Activated T-helper 17 cell treated with anti-CD3 and anti-CD28 coated beads, Interleukin-2, amount 50 U/mL, for 72 hours (primary cell): ENCODE results near the gene EEF1AKMT2. TPM values are rescaled to one million over a fixed set of nuclear protein-coding genes. Genes with fewer than 3 reads are reported as not detected.
A peak's percentile ranks its signal among the peaks of the same experiment; 100 is the strongest.
"Not testable (repeated sequence)": the region's sequence is repeated elsewhere in the genome, so short reads cannot be mapped to it uniquely, and the experiment has no call there.

Experiments used
- ATAC-seq: fragments of 150-1000 bp; cut with Tn5 transposase; replicated peaks from 2 replicates; pipeline ENCODE4 v1.10.0; 2021; ENCODE audit warnings: mild to moderate bottlenecking, moderate library complexity
- H3K27ac Mint-ChIP-seq: one replicate; pipeline ENCODE4 v1.8.0; 2022; ENCODE audit warnings: mixed read lengths
- H3K27me3 Mint-ChIP-seq: one replicate; pipeline ENCODE4 v1.8.0; 2022; ENCODE audit warnings: mixed read lengths
- H3K36me3 Mint-ChIP-seq: one replicate; pipeline ENCODE4 v1.8.0; 2022; ENCODE audit warnings: low read depth, mild to moderate bottlenecking, mixed read lengths
- H3K4me1 Mint-ChIP-seq: one replicate; pipeline ENCODE4 v1.8.0; 2022; ENCODE audit warnings: mixed read lengths
- H3K4me3 Mint-ChIP-seq: one replicate; pipeline ENCODE4 v1.8.0; 2022; ENCODE audit warnings: mild to moderate bottlenecking, mixed read lengths
- H3K9me3 Mint-ChIP-seq: one replicate; pipeline ENCODE4 v1.8.0; 2022; ENCODE audit warnings: mixed read lengths
- total RNA-seq, 2 donors: library from RNA; stranded (reverse); gene quantifications; one replicate each; pipeline ENCODE4 v1.2.3, GENCODE V29; 2022

EEF1AKMT2 gene
- total RNA-seq, 2 donors from 2014 or later, result 7.6 to 10.0 TPM

DNA sequence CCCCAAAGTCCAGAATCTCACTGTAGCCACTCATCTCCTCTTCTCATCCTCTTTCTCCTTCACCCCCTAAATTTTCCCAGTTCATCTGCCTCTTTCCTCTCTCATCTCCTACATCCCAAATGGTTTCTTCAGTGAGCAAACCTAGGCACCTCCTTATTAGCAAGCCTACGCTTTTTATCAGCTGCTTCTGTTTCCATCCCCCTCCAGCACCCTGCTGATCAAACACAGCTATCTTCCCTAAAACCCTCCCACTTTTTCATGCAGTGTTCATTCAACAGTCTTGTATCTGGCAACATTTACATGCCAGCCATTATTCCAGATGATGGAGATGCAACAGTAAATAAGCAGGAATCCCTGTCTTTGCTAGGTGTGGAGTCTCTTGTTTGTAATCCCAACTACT, 6.7 kb upstream of the EEF1AKMT2 start:
- no peak for ATAC-seq
- no peak overlapping the region for H3K27ac Mint-ChIP-seq
- H3K4me3 Mint-ChIP-seq, result no peak overlapping the region
- H3K36me3 Mint-ChIP-seq, result no peaks in the 10 kb centered on the region
- H3K9me3 Mint-ChIP-seq, result no peaks in the 10 kb centered on the region
- H3K27me3 Mint-ChIP-seq, result peaks cover 5% of the 10 kb centered on the region
- H3K4me1 Mint-ChIP-seq, result peaks cover 8% of the 10 kb centered on the region

DNA sequence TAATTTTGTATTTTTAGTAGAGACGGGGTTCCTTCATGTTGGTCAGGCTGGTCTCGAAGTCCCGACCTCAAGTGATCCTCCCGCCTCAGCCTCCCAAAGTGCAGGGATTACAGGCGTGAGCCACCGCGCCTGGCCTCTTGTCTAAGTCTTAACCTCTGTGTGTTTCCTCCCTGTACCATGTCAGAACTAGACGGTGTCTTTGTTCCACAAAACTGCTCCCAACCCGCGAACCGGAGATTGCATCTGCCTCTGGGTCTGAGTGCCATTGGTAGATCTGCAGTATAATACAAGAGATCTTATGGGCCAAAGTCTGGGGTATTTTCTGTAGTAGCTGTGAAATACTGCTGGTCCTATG, 1.3 kb upstream of the EEF1AKMT2 start:
- no peak for ATAC-seq
- Mint-ChIP-seq H3K4me1 (peaks cover 10% of the 10 kb centered on the region), H3K36me3 (peaks cover 15% of the 10 kb centered on the region), H3K27ac (peak overlapping the region; percentile 95), H3K9me3 (no peaks in the 10 kb centered on the region), H3K4me3 (peak overlapping the region; percentile 99), H3K27me3 (no peaks in the 10 kb centered on the region)

DNA sequence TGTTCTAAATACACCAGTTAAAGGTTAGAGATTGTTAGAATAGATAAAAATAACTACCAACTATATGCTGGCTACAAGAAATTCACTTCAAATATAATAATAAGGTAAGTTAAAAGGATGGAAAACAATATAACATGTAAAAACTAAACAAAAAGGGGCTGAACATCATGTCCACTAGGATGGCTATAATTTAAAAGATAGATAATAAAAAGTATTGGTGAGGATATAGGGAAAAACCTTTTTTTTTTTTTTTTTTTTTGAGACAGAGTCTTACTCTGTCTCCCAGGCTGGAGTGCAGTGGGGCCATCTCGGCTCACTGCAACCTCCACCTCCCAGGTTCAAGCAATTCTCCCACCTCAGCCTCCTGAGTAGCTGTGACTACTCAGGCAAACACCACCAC, 8.8 kb downstream of the EEF1AKMT2 start:
- H3K4me3 Mint-ChIP-seq, H3K4me1 Mint-ChIP-seq, H3K9me3 Mint-ChIP-seq, ATAC-seq, H3K27ac Mint-ChIP-seq, H3K27me3 Mint-ChIP-seq: not testable (repeated sequence)
- peaks cover 61% of the 10 kb centered on the region for H3K36me3 Mint-ChIP-seq

DNA sequence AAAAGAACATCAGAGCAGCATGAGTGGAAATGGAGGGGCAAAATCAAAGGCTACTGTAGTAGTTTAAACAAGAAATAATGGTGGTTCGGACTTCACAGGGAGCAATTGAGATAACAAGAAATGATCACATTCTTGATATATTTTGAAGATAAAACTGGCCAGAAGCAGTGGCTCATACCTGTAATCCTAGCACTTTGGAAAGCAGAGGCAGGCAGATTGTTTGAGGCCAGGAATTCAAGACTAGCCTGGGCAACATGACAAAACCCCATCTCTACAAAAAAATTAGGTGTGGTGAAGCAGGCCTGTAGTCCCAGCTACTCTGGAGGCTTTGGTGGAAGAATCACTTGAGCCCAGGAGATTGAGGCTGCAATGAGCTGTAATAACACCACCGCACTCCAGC, 22.9 kb downstream of the EEF1AKMT2 start:
- H3K36me3 Mint-ChIP-seq, result peaks cover 80% of the 10 kb centered on the region
- no peaks in the 10 kb centered on the region for H3K4me1 Mint-ChIP-seq
- H3K9me3 Mint-ChIP-seq, result no peaks in the 10 kb centered on the region
- no peaks in the 10 kb centered on the region for H3K27me3 Mint-ChIP-seq
- no peak for ATAC-seq
- H3K27ac Mint-ChIP-seq, result no peak overlapping the region
- no peak overlapping the region for H3K4me3 Mint-ChIP-seq

DNA sequence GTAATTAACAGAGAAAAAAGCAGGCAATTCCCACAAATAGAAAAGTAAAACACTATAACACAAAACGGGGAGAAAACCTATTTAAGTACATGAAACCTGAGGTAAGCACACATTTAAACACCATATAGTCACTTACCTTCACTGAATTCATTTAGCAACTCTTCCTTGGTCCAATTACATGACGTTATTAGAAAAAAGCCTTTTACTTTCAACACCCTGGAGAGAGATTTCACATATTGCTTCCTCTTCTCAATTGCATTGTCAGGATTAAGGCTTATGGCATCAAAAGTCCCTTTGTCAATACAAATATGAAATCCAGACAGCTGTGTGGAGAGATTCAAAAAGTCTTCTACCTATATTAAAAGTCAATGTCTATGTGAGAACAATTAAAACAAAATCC, 26.4 kb downstream of the EEF1AKMT2 start:
- no peaks in the 10 kb centered on the region for H3K4me1 Mint-ChIP-seq
- peaks cover 68% of the 10 kb centered on the region for H3K36me3 Mint-ChIP-seq
- no peaks in the 10 kb centered on the region for H3K9me3 Mint-ChIP-seq
- no peak for ATAC-seq
- no peaks in the 10 kb centered on the region for H3K27me3 Mint-ChIP-seq
- no peak overlapping the region for H3K27ac Mint-ChIP-seq
- no peak overlapping the region for H3K4me3 Mint-ChIP-seq

DNA sequence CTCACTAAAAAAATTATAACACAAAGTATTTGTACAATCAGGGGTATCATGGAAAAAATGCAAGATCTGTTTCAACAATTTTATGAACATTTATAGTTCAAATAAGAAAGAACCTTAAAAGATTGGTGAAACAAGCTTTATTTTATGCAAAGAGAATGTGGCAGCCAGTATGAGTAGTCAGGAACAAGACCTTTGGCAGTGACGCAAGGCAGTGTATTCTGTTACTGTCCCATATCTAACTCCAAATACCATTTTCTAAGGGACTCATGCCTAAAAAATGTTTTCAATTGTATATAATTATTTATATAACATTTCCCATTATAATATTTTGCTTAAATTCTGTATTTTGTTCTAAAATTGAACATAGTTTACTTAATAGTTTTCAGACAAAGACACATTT, 28.4 kb downstream of the EEF1AKMT2 start:
- Mint-ChIP-seq H3K9me3 (no peaks in the 10 kb centered on the region), H3K27me3 (no peaks in the 10 kb centered on the region), H3K36me3 (peaks cover 74% of the 10 kb centered on the region), H3K4me1 (no peaks in the 10 kb centered on the region), H3K4me3 (no peak overlapping the region), H3K27ac (no peak overlapping the region)
- ATAC-seq, result no peak

DNA sequence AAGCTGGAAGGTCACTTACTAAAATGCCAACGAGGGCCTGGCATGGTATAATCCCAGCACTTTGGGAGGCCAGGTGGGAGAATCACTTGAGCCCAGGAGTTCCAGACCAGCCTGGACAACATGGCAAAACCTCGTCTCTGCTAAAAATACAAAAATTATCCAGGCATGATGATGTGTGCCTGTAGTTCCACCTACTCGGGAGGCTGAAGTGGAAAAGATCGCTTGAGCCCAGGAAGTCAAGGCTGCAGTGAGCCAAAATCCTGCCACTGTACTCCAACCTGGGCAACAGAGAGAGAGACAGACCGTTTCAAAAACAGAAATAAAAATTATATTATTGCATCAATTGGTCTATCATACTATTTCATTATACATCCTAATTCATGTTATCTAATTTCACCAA, 29.4 kb downstream of the EEF1AKMT2 start:
- Mint-ChIP-seq H3K36me3 (peaks cover 78% of the 10 kb centered on the region), H3K4me1 (no peaks in the 10 kb centered on the region), H3K27ac (no peak overlapping the region), H3K27me3 (no peaks in the 10 kb centered on the region), H3K4me3 (no peak overlapping the region), H3K9me3 (no peaks in the 10 kb centered on the region)
- ATAC-seq, result no peak

DNA sequence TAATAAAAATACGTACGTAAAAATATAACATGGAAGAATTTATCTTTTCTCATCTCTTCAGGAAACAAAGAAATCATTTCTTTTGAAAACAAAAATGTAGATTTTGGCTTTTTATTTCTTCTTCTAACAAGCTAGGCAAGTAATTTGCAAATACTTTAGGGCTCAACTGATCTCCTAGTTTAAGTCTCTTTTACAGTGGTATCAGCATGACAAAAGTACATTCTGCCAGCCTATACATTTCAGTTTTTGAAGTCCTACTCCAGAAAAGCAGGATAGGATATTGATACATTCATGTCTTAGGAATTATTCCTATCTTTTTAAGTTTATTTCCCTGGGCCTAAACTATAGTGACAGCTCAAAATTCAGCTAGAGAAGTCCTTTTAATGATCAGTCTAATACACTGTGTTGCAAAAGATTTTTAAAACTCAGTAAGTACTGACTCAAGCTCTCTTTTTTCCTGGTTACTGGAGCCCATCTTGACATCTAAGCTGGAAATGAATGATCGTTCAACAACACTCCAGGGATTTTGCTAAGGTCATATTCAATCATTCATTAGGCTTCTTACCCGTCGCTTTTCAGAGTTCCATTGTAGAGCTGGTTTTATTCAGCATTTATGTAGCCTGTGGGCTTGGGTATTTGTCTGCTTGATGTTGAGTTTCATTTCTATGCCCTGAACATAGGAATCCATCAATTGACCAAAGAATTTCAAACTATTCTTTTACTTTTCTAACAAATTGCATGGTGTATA, 35.4 kb downstream of the EEF1AKMT2 start:
- Mint-ChIP-seq H3K4me3 (no peak overlapping the region), H3K4me1 (no peaks in the 10 kb centered on the region), H3K36me3 (peaks cover 68% of the 10 kb centered on the region), H3K27me3 (no peaks in the 10 kb centered on the region), H3K27ac (no peak overlapping the region), H3K9me3 (no peaks in the 10 kb centered on the region)
- no peak for ATAC-seq

DNA sequence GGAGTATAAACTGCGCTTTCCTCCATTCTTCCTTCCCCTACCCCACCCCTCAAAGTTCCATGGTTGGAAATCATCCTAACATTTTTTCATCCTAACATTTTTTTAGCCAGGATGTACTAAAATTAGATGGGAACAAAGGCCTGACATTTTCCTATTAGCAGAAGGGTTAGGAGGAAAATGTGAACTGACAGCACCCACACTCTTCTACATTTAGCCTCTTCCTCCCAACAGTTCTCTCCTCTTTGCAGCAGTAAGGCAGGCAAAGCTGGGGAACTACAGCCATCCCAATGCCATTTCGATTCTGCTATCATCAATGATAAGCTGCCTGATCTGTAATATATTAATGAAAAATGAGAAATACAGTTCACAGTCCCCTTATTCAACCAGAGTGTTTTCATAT, 36.1 kb downstream of the EEF1AKMT2 start:
- Mint-ChIP-seq H3K9me3 (no peaks in the 10 kb centered on the region), H3K4me3 (no peak overlapping the region), H3K27me3 (no peaks in the 10 kb centered on the region), H3K27ac (no peak overlapping the region), H3K4me1 (no peaks in the 10 kb centered on the region), H3K36me3 (peaks cover 61% of the 10 kb centered on the region)
- ATAC-seq, result no peak

DNA sequence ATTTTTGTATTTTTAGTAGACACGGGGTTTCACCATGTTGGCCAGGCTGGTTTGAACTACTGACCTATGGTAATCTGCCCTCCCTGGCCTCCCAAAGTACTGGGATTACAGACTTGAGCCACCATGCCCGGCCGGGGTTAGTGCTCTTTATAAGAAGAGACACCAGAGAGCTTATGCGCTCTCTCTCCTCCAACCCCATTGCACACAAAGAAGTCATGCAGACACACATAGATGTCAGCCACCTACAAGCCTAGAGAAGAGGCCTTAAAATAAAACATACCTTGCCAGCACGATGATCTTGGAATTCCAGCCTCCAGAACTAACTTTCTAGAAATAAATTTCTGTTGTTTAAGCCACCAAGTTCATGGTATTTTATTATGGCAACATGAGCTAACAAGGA, 37.5 kb downstream of the EEF1AKMT2 start:
- ATAC-seq, result no peak

DNA sequence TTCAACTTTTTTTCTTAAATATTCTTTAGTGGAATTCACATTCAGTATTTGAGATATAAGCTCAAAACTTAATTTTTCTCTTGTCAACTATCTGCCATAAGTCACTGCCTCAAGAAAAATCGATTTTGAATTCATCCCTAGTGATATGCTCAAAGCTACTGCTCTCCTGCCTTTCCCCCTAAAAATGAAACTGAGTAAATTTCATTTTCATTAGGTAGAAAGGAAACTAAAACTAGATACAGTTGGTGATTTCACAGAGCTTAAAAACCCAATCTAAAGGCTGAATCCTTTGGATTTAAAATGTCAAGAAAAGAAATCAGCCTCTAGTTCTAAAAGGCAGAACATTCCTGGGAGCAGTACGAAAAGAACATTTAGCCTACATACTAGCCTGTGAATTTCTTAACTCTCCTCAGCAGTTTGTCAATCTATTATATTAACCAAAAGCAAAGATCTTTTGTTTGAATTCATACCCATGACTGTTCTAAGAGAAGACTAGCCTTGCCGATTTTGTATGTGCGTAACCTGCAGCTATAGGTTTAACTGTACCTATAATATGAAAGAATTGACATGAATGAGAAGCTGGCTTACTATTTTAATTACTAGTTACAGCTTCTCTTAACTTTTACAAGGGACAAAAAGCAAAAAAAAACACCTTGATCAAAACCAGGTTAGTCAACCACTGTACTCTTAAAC, 42.6 kb downstream of the EEF1AKMT2 start:
- H3K27me3 Mint-ChIP-seq, result no peaks in the 10 kb centered on the region
- H3K9me3 Mint-ChIP-seq, result no peaks in the 10 kb centered on the region
- no peak for ATAC-seq
- H3K36me3 Mint-ChIP-seq, result peaks cover 2% of the 10 kb centered on the region
- H3K4me1 Mint-ChIP-seq, result peaks cover 6% of the 10 kb centered on the region
- peak overlapping the region; percentile 61 for H3K4me3 Mint-ChIP-seq
- peak overlapping the region; percentile 73 for H3K27ac Mint-ChIP-seq

More for the DNA sequence above, 37.5 kb downstream of the EEF1AKMT2 start:
- Mint-ChIP-seq H3K4me3 (no peak overlapping the region), H3K9me3 (no peaks in the 10 kb centered on the region), H3K4me1 (peaks cover 1% of the 10 kb centered on the region), H3K36me3 (peaks cover 48% of the 10 kb centered on the region), H3K27ac (no peak overlapping the region), H3K27me3 (no peaks in the 10 kb centered on the region)

DNA sequence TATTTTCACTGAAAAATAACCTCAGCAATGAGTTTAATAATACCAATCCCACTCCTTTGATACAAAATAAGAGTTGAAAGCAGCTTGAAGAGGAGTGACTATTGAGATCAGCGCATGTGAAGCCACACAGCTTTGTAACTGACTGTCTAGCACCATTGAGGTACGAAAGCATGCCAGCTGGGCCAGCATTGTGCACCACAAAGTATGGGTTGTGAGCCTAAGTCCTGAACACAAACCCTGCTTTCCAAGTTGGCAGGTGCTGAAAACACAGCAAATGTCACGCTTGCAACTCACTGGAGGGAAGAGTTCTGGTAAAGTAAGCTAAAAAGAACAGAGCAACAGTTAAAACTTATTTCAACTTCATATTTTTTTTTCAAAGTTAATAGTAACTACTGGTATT, 43.5 kb downstream of the EEF1AKMT2 start:
- no peaks in the 10 kb centered on the region for H3K36me3 Mint-ChIP-seq
- ATAC-seq, result no peak
- no peak overlapping the region for H3K27ac Mint-ChIP-seq
- no peaks in the 10 kb centered on the region for H3K27me3 Mint-ChIP-seq
- H3K4me3 Mint-ChIP-seq, result no peak overlapping the region
- peaks cover 6% of the 10 kb centered on the region for H3K4me1 Mint-ChIP-seq
- no peaks in the 10 kb centered on the region for H3K9me3 Mint-ChIP-seq

DNA sequence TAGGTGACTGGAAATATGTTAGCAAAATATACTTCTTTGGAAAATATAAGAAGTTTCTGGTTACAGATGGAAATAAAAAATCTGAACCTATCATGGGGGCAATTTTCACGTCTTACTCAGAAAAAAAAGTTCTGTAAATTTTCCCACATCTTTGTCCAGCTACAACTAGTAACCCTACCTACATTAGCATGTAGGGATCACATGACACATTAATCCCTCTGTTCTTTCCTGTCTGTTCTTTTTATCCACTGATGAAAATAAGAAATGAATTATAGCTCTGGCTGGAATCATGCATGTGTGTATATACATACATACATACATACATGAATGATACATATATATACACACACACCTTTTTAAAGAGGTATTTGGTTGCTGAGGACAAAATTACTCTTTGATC, 43.9 kb downstream of the EEF1AKMT2 start:
- H3K36me3 Mint-ChIP-seq, result peaks cover 4% of the 10 kb centered on the region
- no peaks in the 10 kb centered on the region for H3K9me3 Mint-ChIP-seq
- no peak for ATAC-seq
- peaks cover 8% of the 10 kb centered on the region for H3K4me1 Mint-ChIP-seq
- H3K4me3 Mint-ChIP-seq, result no peak overlapping the region
- no peaks in the 10 kb centered on the region for H3K27me3 Mint-ChIP-seq
- H3K27ac Mint-ChIP-seq, result no peak overlapping the region

DNA sequence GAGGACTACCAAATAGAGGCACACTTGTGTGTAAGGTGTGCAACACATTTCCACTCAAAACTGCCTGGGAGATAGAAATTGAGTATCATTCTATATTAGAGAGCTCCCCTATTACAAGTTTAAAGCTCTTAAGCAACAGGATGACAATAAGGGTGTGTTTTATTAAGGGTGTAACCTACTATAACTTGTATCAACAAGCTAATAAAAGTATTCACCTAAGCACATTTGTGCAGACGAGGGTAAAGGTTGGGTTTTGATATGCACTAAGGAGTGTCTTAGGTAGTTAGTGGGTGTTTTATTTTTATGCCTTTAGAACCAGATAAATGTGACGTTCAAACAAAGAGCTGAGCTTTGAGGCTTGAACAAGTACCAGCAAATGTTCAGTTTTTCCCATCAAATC, 44.7 kb downstream of the EEF1AKMT2 start:
- peaks cover 12% of the 10 kb centered on the region for H3K4me1 Mint-ChIP-seq
- no peaks in the 10 kb centered on the region for H3K9me3 Mint-ChIP-seq
- H3K4me3 Mint-ChIP-seq, result no peak overlapping the region
- peaks cover 9% of the 10 kb centered on the region for H3K36me3 Mint-ChIP-seq
- ATAC-seq, result no peak
- no peak overlapping the region for H3K27ac Mint-ChIP-seq
- no peaks in the 10 kb centered on the region for H3K27me3 Mint-ChIP-seq

DNA sequence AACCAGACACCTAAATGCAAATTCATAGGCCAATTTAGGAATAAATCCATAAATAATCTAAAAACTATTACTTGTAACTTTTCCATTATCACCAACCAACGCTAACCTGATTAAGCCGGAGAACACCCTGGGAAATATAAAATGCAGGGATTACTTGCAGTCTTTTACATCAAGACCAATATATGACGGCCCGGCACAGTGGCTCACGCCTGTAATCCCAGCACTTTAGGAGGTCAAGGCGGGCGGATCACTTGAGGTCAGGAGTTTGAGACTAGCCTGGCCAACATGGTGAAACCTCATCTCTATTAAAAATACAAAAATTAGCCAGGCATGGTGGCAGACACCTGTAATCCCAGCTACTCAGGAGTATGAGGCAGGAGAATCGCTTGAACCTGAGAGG, 45.2 kb downstream of the EEF1AKMT2 start:
- H3K36me3 Mint-ChIP-seq, result peaks cover 11% of the 10 kb centered on the region
- not testable (repeated sequence) for H3K27me3 Mint-ChIP-seq, ATAC-seq, H3K9me3 Mint-ChIP-seq, H3K4me3 Mint-ChIP-seq, H3K27ac Mint-ChIP-seq
- H3K4me1 Mint-ChIP-seq, result peaks cover 15% of the 10 kb centered on the region
